A673 (cell line): ENCODE data around the gene EXOC3L4. TPM values are rescaled to one million over a fixed set of nuclear protein-coding genes. Genes with fewer than 3 reads are reported as not detected.

Source experiments
- BruUV-seq: library from RNA; stranded (reverse); fragments of 400-500 nt; replicated peaks from 2 replicates; lab custom pipeline; 2021; lab: Mats Ljungman, UMichigan
- CTCF ChIA-PET: fragments of 300-600 bp; sonication (Branson Sonifier 250); formaldehyde crosslinking; loops from one replicate; lab custom pipeline; 2022; ENCODE audit warnings: antibody characterized with exemption; lab: Charles Lee
- POLR2A ChIA-PET: fragments of 300-600 bp; sonication (Branson Sonifier 250); formaldehyde crosslinking; loops from one replicate; lab custom pipeline; 2022; ENCODE audit warnings: antibody characterized with exemption; ENCODE audit not compliant: low non-redundant PET; lab: Charles Lee
- DNase-seq: peaks from one replicate; pipeline ENCODE4 v3.0.0-alpha.2; 2015; ENCODE audit warnings: low spot score
- H3K27ac ChIP-seq: fragments of 200-600 bp; sonication (generic); 2 replicates; pipeline ENCODE4 v1.5.1; 2016; ENCODE audit warnings: mixed run types, low read depth, mild to moderate bottlenecking, mixed read lengths, antibody characterized with exemption, low read length; ENCODE audit not compliant: poor library complexity, severe bottlenecking
- H3K27me3 ChIP-seq: fragments of 200-600 bp; sonication (generic); replicated peaks from 2 replicates; pipeline ENCODE4 v1.6.1; 2017; ENCODE audit warnings: mixed run types, low read depth, mild to moderate bottlenecking, mixed read lengths, antibody characterized with exemption, low read length; ENCODE audit not compliant: insufficient read depth, poor library complexity
- H3K36me3 ChIP-seq: fragments of 200-600 bp; sonication (generic); 2 replicates; pipeline ENCODE4 v1.6.1; 2016; ENCODE audit warnings: mixed run types, mild to moderate bottlenecking, mixed read lengths, antibody characterized with exemption, low read length; ENCODE audit not compliant: insufficient read depth, poor library complexity, severe bottlenecking
- H3K4me1 ChIP-seq: fragments of 200-600 bp; sonication (generic); 2 replicates; pipeline ENCODE4 v1.6.1; 2017; ENCODE audit warnings: mixed run types, mild to moderate bottlenecking, mixed read lengths, antibody characterized with exemption, low read length; ENCODE audit not compliant: insufficient read depth, poor library complexity, severe bottlenecking
- H3K4me3 ChIP-seq: fragments of 200-600 bp; sonication (generic); 2 replicates; pipeline ENCODE4 v1.5.1; 2016; ENCODE audit warnings: low read depth, mixed run types, mild to moderate bottlenecking, mixed read lengths, low read length; ENCODE audit not compliant: poor library complexity, severe bottlenecking
- H3K9me3 ChIP-seq: fragments of 200-600 bp; sonication (generic); 2 replicates; pipeline ENCODE4 v1.6.1; 2016; ENCODE audit warnings: mixed run types, low read depth, mild to moderate bottlenecking, mixed read lengths, antibody characterized with exemption, low read length; ENCODE audit not compliant: poor library complexity, severe bottlenecking
- CTCF ChIP-seq: fragments of 300-800, 200-600 bp; sonication (generic); conservative IDR thresholded peaks from 2 replicates; pipeline ENCODE4 v1.5.1; 2017; ENCODE audit warnings: low read depth, mild to moderate bottlenecking, antibody characterized with exemption, low read length, moderate library complexity, mixed read lengths
- EZH2 ChIP-seq: fragments of 200-600 bp; sonication (generic); IDR thresholded peaks from 2 replicates; pipeline ENCODE4 v1.6.1; 2017; ENCODE audit warnings: borderline replicate concordance, low read depth, mild to moderate bottlenecking, mixed read lengths, antibody characterized with exemption, low read length; ENCODE audit not compliant: poor library complexity, severe bottlenecking
- intact Hi-C: fragments of 100-400 bp; cut with micrococcal nuclease; formaldehyde crosslinking; loops from one replicate; pipeline ENCODE4 v1.10.0; 2022; ENCODE audit not compliant: unreplicated experiment
- total RNA-seq: library from RNA; stranded (reverse); gene quantifications from 2 replicates; pipeline ENCODE4 v1.2.3, GENCODE V29; 2021

The EXOC3L4 gene
- total RNA-seq, 1 experiment from 2014 or later: not detected

- no peaks in the 10 kb centered on the region for H3K9me3 ChIP-seq
- ChIA-PET POLR2A (no interaction called here), CTCF (no interaction called here)
- DNase-seq: no peak
- H3K36me3 ChIP-seq: no peaks in the 10 kb centered on the region
- H3K4me1 ChIP-seq: peaks cover 12% of the 10 kb centered on the region
- H3K4me3 ChIP-seq: no peak overlapping the region
- BruUV-seq: no TSS peak
- intact Hi-C loops: no loop called here
- H3K27ac ChIP-seq: no peak overlapping the region
- TF ChIP-seq CTCF (no peak), EZH2 (no peak)
- peaks cover 30% of the 10 kb centered on the region for H3K27me3 ChIP-seq
Measured at GRCh38 chr14:103101257-103101962, 6.9 kb downstream of the EXOC3L4 start.

GRCh38 chr14:103101963-103102688, 7.6 kb downstream of the EXOC3L4 start:
- intact Hi-C loops: no loop called here

More at GRCh38 chr14:103101963-103102688, 7.6 kb downstream of the EXOC3L4 start:
- TF ChIP-seq EZH2 (peak; percentile 72), CTCF (no peak)
- Histone ChIP-seq H3K27ac (no peak overlapping the region), H3K27me3 (peaks cover 30% of the 10 kb centered on the region), H3K4me1 (peaks cover 12% of the 10 kb centered on the region), H3K36me3 (no peaks in the 10 kb centered on the region), H3K4me3 (no peak overlapping the region), H3K9me3 (no peaks in the 10 kb centered on the region)
- DNase-seq: no peak
- ChIA-PET POLR2A (interaction anchor here (0.5 kb wide), 1 partner anchor 51 kb away, joined by 12 read pairs; no protein-coding TSS in a partner anchor), CTCF (no interaction called here)
- no TSS peak for BruUV-seq
